HG02571 (cell line): Measurements from ENCODE around the gene AGPAT2.
"Not testable (repeated sequence)": the region's sequence is repeated elsewhere in the genome, so short reads cannot be mapped to it uniquely, and the experiment has no call there.

ENCODE experiments used
- ATAC-seq: cut with Tn5 transposase; IDR thresholded peaks from one replicate; pipeline ENCODE4 v1.9.1; 2021; ENCODE audit warnings: mild to moderate bottlenecking, moderate library complexity; ENCODE audit not compliant: unreplicated experiment

The AGPAT2 gene

DNA sequence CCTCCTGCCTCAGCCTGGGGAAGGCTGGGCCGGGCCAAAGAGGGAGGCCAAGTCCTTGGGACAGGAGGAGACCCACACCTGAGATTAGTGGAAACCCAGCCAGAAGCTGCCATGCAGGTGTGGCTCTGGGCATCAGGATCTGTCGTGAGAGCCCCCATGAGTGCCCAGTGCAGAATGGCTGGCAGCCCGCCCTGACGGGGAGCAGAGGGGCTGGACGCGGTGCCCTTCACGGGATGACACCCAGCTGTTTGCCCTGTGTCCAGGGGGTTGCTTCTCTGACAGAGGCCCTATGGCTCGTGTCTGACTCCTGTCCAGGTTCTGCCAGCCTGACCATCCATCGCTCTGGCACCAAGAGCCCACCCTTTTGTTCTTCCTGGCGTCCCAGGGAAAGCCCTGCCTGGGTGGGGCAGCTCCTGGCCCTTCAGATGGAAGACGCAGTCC is 33.7 kb upstream of the AGPAT2 start:
- no peak for ATAC-seq

DNA sequence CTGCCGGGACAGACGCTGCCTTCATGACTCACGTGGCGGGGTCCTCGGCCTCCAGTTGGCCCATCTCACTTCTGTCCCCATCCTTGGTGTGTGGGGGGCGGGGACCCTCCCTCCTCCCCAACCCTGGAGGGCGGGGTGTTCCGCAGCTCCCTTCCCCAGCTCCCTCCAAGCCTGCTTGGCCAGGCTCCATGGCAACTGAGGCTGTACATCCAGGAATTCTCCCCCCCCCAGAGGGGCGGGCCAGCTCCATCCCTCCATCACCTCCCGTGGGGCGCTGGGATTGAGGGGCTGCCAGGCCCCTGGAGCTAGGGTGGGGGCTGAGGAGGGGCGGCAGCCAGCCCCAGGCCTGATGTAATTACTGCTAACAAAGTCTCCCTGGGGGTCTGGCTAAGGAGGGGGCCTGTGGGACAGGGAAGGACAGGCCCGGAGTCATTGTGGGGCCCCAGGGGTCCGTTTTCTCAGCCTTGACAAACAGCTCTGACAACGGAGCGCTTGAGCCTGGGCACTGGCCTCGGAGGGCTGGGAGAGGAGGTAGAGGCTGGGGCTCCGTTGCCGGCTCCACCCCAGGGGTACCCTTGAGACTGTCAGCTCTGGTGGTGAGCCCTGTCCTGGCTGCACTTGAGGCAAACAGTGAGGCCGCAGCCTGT is 33.1 kb upstream of the AGPAT2 start:
- ATAC-seq, result no peak

DNA sequence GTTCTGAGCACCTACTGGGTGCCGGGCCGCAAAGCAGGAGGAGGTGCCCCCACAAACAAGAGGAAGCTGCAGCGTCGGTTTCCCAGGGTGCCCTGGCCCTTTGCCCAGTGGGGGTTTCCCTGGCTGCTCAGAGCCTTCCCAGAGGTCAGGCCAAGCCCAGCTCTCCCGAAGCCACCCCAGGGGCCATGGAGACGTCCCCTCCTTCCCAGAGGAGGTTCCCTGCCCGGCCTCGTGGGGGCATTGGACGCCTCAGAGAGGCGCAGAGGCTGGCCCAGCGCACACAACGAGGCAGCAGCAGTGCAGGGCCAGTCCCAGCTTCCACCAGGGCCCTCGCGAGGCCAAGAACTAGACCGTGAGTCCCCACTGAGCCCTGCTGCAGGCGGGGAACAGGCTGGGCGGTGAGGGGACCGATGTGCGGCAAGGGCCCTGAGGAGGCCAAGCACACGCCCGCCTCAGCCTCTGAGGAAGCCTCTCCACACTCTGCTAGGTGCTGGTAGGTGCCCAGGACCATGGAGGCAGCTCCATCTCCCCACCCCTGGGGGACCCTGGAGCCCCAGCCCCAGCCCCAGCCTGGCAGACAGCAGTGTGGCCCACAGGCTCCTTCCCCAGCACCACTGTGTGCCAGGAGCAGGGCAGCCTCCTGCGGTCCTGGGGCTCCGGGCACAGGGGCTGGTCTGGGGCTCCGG is 32.1 kb upstream of the AGPAT2 start:
- ATAC-seq, result no peak

DNA sequence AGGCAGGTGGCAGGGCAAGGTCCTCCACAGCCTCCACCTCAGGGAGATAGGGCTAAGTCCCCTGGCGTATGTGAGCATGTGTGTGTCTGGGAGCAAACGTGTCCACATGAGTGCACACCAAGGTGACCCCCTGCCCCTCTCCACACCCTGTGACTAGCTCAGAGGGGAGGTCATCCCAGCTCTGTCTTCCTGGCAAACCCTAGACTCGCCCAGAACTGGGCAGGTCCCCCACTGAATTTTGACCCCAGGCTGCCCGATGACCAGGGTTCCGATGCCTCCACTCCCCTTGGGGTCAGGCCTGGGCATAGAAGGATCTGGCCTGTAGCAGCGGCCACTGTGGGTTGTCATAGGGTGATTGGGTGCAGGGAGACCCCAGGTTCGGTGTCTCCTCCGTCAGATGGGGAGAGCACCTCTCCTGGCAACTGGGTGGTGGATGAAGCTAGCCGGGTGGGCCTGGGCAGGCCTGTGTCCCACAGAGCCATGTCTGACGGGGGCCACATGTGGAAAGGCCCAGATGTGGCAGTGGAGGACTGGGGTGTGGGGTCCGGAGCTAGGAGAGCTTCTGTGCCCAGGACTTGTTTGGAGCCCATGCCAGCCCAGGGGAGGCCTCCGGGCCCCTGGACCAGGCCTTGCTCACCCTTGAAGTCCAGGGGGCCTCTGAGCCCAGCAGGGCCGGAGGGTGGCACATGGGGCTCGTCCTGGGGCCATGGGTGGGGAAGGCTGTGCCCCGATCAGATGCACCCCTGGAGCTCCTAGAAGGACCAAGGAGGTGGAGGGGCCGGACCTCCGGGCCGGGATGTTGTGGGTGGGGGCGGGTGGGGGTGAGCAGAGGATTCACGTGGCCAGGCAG is 31.3 kb upstream of the AGPAT2 start:
- ATAC-seq, result no peak

DNA sequence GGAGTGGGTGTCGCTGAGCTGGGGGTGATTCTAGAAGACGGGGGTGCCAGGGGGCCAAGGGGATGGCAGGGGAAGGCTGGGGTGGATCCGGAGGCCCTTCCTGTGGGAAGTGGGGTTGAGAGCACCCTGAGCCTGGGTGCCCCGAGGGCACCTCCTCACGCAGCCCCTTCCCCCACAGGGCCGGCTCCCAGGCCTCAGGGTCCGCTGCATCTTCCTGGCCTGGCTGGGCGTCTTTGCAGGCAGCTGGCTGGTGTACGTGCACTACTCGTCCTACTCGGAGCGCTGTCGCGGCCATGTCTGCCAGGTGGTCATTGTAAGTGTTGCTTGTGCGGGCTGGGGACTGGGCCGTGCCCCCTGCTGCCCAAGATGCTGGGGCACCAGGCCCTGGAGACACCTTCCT is 30.1 kb upstream of the AGPAT2 start:
- ATAC-seq, result no peak

DNA sequence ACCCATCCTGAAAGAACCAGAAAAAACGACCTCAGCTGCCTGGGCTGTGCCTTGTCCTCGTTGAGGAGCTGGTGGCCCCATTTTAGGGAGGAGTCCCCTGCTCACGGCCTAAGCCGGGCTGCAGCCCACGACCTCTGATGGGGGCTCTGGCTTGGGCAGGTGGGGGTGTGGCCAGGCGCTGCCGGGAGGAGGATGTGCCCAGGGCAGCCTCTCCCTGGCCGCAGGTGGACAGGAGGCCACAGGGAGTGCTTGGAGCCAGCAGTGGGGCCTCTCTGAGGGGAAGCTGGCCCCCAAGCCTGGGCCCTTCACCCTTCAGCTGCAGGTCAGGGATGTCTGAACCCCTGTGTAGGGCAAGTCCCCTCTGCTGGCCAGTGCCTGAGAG is 27.6 kb upstream of the AGPAT2 start:
- no peak for ATAC-seq

DNA sequence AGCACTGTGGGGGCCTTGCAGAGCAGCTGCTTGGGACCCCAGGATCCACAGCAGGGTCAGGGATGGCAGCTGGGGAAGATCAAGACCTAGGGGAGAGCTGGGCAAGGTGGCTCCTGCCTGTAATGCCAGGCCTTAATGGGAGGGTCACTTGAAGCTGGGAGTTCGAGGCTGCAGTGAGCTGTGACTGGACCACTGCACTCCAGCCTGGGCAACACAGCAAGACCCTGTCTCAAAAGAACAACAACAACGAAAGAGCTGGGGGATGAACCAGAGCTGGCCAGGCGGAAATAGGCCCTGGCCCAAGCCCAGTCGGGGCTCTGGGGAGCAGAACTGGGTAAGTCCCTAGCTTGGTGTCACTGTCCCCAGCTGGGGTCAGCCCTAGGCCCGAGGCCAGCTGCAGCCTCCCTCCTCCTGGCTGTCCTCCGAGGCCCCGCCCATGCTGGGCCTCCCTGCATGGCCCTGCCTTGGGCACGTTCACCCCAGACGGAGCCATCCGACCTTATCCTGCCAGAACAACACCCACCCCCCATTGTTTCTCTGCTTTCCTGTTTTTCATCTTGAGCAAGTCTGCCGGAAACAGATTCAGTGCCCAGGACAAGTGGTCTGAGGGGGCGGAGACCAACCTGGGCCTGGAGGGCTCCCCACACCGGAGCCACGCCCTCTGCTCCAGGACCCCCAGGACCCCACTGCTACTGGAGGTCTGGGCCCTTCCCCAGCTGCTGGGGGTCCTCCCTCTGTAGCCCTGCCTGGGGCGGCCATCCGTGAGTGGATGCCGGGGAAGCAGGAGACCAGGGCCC is 27.0 kb upstream of the AGPAT2 start:
- no peak for ATAC-seq

DNA sequence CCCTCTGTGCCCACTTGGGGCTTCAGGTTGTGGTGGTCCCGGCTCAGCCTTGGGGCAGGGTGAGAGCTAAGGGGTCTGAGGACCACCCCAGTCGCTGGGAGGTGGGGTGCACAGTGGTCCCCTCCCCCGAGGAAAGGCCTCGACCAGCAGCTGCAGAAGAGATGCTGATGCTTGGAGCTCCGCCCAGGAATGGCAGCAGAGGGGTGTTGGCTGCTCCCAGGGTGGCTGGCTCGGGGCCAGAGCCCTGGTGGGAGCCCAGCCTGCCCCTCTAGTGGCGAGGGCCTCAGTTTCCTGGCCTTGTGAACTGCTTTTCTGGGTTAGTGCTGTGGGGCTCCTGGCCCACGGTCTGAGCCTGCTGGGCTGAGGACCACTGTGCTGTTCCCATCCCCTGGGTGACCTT is 26.3 kb upstream of the AGPAT2 start:
- ATAC-seq, result no peak

DNA sequence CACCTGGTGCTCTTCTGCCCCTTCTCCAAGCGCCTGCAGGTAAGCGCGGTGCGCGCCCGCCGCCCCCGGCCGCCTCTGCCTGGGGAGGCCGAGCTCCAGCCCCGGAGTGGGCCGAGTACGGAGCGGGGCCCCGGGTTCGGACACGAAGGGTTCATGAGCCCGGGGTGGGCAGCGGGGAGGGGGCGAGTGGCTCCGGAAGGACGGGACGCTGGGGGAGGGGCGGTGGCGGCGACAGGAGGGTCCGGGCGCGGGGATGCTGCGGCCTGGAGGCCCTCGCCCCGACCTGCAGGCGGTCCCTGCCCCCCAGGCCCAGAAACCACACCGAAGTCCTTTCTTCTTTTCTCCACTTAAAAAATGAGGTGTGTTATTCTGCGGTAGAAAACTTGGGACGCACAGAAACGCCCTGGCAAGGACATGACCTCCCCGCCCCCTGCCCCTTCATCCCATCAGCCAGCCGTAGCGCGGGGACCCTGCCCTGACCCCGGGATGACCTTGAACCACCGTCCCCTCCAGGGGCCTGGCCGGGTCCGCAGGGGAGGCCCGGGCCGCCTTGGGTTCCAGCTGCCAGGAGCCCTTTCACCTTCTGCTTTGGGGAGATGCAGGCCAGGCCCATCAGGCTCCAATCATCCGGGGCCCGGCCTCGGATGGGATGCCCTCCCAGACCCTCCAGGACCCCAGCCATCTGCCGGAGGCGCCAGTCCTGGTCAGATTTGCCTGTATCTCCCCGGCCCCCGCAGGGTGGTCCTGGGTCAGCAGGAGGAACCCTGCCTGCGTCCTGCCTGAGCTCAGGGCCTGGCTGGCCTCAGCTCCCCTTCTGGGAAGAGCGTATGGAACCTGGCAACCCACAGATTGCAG is 25.7 kb upstream of the AGPAT2 start:
- no peak for ATAC-seq

DNA sequence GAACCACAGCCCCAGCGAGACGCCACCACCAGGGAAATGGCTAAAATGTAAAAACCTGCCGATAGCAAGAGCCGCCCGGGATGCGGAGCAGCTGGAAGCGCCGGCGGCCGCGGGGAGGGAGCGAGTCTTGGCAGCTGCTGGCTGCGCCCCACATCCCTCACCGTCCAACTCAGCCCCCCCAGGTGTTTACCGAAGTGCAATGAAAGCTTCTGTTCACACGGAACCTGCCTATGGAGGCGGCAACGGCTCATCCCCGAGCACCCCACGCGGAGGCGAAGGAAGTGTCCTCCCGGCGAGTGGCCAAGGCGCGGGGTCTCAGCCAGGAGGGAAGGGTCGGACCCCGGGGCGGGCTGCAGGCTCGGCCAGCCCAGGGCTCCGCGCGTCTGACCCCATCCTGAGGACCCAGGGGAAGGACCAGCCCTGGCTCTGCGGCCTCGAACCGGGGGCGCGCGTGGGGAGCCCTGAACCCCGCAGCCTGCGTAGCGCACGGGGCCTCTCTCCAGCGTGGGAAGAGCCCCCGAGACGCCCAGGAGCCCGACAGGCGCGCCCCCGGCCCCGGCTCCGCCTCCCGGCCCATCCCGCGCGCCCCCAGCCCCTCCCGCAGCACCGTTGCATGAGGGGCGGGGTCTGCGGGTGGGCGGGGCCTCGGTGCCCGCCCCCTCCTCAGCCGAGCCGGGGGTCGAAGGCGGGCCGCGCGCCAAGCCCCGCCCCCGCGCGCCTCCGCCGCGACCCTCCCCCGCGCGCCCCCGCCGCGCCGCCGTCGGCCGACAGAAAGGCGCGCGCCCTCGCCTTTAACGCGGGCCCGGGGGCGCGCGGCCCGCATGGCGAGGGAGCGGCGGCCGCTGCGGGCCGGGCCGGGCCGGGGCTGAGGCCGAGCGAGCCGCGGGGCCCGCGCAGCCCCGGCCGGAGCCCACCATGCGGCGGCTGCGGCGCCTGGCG is 24.8 kb upstream of the AGPAT2 start, which contains the start of gene DIPK1B:
DIPK1B (plus strand) TSS at position 822 of the 939 bp plus-strand sequence; CDS start at position 916, 94 bp downstream.
- ATAC-seq, result no peak

DNA sequence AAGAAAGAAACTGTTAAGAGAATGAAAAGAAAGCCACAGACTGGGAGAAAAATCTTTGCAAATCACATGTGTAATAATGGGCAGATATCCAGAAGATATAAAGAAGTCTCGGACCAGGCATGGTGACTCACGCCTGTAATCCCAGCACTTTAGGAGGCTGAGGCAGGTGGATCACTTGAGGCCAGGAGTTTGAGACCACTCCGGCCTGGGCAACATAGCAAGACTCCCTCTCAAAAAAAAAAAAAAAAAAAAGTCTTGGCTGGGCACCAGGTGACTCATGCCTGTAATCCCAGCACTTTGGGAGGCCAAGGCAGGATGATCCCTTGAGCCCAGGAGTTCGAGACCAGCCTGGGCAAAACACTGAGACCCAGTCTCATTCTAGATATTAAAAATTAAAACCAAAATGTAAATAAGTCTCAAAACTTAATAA is 24.0 kb upstream of the AGPAT2 start:
- not testable (repeated sequence) for ATAC-seq

DNA sequence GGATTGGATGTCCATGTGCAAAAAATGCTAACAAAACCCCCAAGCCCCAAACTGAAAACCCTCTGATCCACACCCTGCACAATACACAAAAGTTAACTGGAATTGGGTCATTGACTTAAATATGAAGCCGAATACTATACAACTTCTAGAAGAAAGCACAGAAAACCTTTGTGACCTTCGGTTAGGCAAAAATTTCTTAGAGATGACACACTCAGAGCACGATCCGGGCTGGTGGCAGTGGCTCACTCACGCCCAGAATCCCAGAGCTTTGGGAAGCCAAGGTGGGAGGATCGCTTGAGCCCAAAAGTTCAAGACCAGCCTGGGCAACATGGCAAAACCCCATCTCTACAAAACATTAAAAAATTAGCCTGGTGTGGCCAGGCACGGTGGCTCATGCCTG is 23.3 kb upstream of the AGPAT2 start:
- no peak for ATAC-seq

DNA sequence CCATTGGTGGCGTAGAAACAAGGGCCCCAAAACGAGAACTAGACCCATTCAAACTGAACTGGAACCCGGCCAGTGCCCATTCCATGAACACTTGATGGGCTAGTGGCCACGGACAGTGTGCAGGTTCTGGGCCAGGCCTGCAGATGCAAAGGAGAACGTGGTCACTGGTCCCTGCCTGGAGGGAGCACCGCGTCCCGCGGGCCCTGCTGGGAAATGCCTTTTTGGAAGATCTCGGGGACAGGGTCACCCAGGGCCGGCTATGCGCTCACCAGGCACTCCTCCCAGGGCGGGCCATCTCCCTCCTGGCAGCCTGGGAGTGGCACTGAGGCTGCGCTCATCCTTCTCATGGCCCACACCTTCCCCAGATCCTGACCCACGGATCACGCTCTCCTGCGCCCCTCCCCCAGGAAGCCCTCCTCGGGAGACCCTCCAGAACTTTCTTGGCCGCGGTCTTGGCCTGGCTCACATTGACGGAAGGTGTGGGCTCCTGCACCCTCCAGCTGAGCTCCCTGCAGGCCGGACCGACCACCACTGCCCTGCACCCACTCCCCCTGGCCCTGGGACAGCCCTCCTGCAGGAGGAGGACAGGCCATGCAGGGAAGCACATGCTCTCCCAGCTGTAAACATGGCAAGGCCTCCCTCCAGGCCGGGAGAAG is 22.3 kb upstream of the AGPAT2 start:
- no peak for ATAC-seq

DNA sequence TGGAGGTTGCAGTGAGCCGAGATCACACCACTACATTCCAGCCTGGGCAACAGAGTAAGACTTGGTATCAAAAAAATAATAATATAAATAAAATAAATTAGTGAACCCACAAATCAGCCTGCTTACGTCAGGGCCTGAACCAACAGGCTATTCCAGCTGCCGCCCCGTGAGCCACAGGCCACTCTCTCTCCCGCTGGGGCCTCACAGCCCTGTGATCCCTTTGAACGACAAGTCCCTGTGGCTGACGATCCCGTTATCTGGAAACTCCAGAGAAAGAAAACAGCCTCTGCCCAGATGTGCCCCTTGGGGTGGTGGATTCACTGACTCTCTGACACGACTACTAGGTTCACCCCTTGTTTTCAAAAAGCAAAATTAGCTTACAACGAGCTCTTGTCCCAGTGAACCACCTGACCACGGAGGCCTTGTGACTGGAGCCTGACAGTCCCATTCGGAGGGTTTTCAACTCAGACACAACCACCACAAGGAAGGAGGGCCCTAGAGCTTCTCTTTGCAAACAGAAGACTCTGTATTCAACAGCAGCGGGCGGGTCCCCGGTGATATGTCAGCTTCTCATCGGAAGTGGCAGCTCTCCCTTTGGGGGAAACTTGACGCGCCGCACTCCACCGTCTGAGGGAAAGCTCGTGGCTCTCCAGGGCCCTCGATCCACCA is 20.7 kb upstream of the AGPAT2 start:
- ATAC-seq, result no peak

DNA sequence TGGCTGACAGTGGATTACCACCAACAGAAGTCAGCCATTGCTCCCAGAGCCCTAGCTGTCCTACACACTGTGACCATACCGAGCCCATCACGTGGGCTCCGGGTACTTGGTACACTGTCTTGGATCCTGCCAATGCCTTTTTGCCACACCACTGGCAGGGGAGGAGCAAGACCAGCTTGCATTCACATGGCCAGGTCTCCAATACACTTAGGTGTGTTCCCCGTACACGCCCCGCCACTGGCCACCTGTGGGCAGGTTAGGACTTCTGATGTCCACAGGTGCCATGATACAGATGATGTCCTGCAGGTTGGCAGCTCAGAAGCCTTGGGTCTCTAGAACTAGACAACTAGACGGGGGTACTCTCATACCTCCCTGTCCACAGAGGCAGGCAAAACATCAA is 19.8 kb upstream of the AGPAT2 start:
- no peak for ATAC-seq

DNA sequence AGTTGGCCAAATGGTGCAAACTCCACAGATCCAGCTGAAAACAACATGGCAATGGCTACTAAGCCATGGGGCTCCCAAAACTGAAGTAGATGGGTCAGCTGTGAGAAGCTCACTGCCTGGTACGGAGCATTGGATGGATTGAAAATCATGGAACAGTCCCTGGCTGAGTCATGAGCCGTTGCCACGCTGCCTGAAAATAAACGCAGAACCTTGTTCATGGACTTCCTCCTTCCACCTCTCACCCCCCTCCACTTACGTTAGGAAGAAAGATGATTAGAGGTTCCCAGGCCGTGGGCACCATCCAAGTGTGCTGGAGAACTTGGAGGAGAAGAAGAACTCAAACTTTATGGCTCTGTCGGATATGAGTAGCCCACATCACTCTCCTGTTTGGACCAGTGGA is 18.3 kb upstream of the AGPAT2 start:
- no peak for ATAC-seq

DNA sequence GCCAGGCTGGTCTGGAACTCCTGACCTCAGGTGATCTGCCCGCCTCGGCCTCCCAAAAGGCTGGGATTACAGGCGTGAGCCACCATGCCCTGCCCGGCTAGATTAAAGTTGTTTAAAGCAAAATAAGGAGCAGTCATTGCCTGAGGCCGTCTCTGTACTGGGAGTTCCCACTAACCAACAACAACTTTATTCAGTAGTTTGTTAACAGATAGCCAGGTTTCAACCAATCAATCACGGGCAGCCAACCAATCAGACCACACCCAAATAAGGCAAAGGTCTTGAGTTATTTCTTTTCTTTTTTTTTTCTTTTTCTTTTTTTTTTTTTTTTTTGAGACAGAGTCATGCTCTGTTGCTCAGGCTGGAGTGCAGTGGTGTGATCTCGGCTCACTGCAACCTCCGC is 17.5 kb upstream of the AGPAT2 start:
- not testable (repeated sequence) for ATAC-seq
